ENCODE data around the gene ETS1.

DNA sequence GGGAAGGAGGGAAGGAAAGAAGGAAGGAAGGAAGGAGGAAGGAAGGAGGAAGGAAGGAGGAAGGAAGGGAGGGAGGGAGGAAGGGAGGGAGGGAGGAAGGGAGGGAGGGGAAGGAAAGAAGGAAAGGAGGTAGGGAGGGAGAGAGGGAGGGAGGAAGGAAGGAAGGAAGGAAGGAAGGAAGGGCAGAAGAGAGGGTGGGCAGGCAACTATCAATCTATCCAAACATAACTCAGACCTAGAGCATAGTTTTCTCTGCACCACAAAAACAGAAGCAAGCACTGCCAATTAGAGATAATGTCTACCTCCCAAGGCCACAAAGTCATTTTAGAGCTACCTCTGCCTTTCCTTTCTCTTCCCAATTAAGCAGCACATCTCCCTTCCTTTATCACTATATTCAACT lies 109.1 kb downstream of the ETS1 start:
- no peak for TF ChIP-seq POLR2A (IDR thresholded peaks at IDR 0.05)
- TF ChIP-seq, protein P1, sequence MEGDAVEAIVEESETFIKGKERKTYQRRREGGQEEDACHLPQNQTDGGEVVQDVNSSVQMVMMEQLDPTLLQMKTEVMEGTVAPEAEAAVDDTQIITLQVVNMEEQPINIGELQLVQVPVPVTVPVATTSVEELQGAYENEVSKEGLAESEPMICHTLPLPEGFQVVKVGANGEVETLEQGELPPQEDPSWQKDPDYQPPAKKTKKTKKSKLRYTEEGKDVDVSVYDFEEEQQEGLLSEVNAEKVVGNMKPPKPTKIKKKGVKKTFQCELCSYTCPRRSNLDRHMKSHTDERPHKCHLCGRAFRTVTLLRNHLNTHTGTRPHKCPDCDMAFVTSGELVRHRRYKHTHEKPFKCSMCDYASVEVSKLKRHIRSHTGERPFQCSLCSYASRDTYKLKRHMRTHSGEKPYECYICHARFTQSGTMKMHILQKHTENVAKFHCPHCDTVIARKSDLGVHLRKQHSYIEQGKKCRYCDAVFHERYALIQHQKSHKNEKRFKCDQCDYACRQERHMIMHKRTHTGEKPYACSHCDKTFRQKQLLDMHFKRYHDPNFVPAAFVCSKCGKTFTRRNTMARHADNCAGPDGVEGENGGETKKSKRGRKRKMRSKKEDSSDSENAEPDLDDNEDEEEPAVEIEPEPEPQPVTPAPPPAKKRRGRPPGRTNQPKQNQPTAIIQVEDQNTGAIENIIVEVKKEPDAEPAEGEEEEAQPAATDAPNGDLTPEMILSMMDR (IDR thresholded peaks at IDR 0.05), result no peak

Data from Peyer's patch (tissue), 4 donors.